Embryonic facial prominence (tissue), 1 donor: ENCODE measurements around the gene PADI2.

Experiments used
- DNase-seq: peaks from one replicate; pipeline ENCODE4 v3.0.0-alpha.2; 2016; ENCODE audit errors: extremely low spot score

The PADI2 gene

DNA sequence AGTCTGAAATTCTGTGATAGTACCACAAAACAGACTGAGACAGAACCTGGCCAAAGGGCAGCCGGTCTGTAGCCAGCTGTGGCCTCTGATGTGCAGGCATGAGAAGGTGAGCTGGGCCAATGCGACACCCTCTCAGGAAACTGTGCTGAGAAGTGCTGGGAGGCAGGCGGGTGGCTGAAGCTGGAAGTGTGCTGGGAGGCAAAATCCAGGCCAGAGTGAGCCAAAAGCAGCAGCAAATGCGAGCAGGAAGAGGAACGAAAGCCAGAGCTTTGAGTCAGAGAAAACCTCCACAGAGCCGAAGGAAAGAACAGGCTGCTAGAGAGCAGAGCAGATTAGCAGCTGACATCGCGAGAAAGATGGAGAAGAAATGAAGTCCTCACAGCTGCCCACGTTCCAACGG, 97.4 kb downstream of the PADI2 start:
- DNase-seq: no peak

DNA sequence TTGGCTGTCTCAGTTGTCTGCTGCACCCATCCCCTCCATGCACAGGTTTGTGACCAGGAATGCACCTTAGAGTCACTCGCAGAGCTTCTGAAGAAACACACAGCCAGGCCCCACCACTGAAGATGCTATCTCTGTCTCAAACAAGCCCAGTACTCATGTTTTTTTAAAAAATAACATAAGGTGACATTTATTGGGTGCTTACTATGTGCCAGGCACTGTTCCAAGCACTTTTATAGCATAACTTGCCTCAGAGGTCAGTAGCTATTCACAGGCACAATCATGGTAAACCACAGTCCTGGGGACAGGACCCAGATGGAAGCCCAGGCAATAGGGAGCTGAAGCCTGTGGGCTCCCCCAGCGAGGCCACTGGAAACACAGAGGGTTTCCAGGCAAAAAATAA, 98.7 kb downstream of the PADI2 start:
- no peak for DNase-seq

DNA sequence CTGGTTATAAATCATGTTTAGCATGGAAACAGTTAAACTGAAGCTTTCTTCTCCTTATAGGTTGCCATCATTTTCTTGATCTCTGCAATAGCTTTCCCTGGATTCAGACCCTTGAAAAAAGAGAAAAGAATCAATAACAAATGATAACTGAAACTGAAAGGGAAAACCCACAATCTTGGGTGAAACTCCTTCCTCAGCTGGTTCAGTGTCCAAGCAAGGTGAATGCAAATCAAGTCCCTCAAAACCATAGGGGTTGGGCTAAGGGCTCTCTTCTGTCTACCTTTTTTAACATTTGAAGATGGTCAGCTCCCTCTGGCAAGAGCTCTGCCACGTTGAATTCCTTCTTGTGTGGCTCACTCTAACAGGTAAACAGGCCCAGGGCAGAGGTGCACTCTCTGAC, 100.4 kb downstream of the PADI2 start:
- no peak for DNase-seq

DNA sequence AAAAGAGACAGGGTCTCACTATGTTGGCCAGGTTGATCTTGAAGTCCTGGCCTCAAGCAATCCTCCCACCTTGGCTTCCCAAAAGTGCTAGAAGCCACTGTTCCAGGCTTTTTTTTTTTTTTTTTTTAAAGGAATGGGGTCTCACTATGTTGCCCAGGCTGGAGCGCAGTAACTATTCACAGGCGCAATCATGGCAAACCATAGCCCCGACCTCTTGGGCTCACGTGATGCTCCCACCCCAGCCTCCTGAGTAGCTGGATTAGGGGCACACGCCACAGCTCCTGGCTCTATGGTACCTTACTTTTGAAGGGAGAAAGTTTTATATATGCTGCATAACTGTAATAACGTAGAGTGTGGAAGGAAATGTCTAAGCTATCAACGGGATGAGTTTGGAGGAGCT, 101.8 kb downstream of the PADI2 start:
- no peak for DNase-seq
